H1 (cell line): Measurements from ENCODE around the gene ARHGAP26. TPM values are rescaled to one million over a fixed set of nuclear protein-coding genes. Genes with fewer than 3 reads are reported as not detected.
"Not testable (repeated sequence)": the region's sequence is repeated elsewhere in the genome, so short reads cannot be mapped to it uniquely, and the experiment has no call there.

Experiments
- CTCF ChIA-PET: fragments of 300-600 bp; sonication (Branson Sonifier 250); formaldehyde crosslinking; loops from one replicate; lab custom pipeline; 2021; ENCODE audit not compliant: partially characterized antibody; lab: Charles Lee
- POLR2A ChIA-PET: fragments of 300-600 bp; sonication (Branson Sonifier 250); formaldehyde crosslinking; loops from one replicate; lab custom pipeline; 2021; ENCODE audit warnings: inconsistent platforms; ENCODE audit not compliant: partially characterized antibody; lab: Charles Lee
- DNase-seq, 2 experiments: peaks; one replicate each; pipeline versions ENCODE4 v3.0.0 to v3.0.0-alpha.2; 2010 to 2022; ENCODE audit warnings: low spot score in 2 of 2, low read depth in 1 of 2, mixed read lengths in 1 of 2
- FAIRE-seq: peaks from 2 replicates; lab custom pipeline; 2011; peaks lifted over from hg19 to GRCh38; lab: Jason Lieb, UNC
- H2AFZ ChIP-seq: 2 replicates; pipeline ENCODE4 v1.8.1; 2012; ENCODE audit warnings: low read length, inconsistent platforms
- H2AK5ac ChIP-seq: 2 replicates; pipeline ENCODE4 v1.6.1; 2013; ENCODE audit warnings: low read depth, low read length
- H2BK120ac ChIP-seq: replicated peaks from 2 replicates; pipeline ENCODE3; 2013; ENCODE audit warnings: low read depth, low read length, inconsistent platforms
- H2BK12ac ChIP-seq: 2 replicates; pipeline ENCODE4 v1.6.1; 2013; ENCODE audit warnings: low read depth, low read length
- H2BK15ac ChIP-seq: 2 replicates; pipeline ENCODE4 v1.6.1; 2013; ENCODE audit warnings: low read length
- H2BK20ac ChIP-seq: 2 replicates; pipeline ENCODE4 v1.6.1; 2013; ENCODE audit warnings: low read length
- H2BK5ac ChIP-seq: 2 replicates; pipeline ENCODE4 v1.6.1; 2013; ENCODE audit warnings: low read depth, low read length
- H3K14ac ChIP-seq: 2 replicates; pipeline ENCODE4 v1.6.1; 2013; ENCODE audit warnings: inconsistent platforms; ENCODE audit not compliant: insufficient read length
- H3K18ac ChIP-seq: 2 replicates; pipeline ENCODE4 v1.6.1; 2013; ENCODE audit warnings: low read length; ENCODE audit errors: extremely low read depth
- H3K23ac ChIP-seq: 2 replicates; pipeline ENCODE4 v1.6.1; 2013; ENCODE audit warnings: inconsistent platforms; ENCODE audit not compliant: insufficient read length
- H3K23me2 ChIP-seq: 2 replicates; pipeline ENCODE4 v1.6.1; 2013; ENCODE audit warnings: low read depth, low read length
- H3K27ac ChIP-seq: 2 replicates; pipeline ENCODE4 v1.6.1; 2011; ENCODE audit warnings: low read depth, low read length, inconsistent platforms
- H3K27me3 ChIP-seq, 4 experiments: replicated peaks in 1 of 4; 1 replicate in 1 of 4; 2 replicates in 3 of 4; pipeline versions ENCODE4 v1.6.1 to v1.8.1; 2011 to 2013; ENCODE audit warnings: low read length in 3 of 4, mild to moderate bottlenecking in 3 of 4, inconsistent platforms in 2 of 4, mixed read lengths in 2 of 4, moderate library complexity in 1 of 4; ENCODE audit not compliant: control insufficient read depth in 3 of 4, insufficient read depth in 3 of 4; ENCODE audit errors: extremely low read depth in 1 of 4
- H3K36me3 ChIP-seq, 4 experiments: 2 replicates each; pipeline versions ENCODE4 v1.6.1 to v1.8.1; 2011 to 2013; ENCODE audit warnings: mild to moderate bottlenecking in 4 of 4, low read length in 3 of 4, moderate library complexity in 2 of 4, control low read depth in 1 of 4, inconsistent platforms in 1 of 4; ENCODE audit not compliant: insufficient read depth in 4 of 4, control insufficient read depth in 2 of 4
- H3K4ac ChIP-seq: replicated peaks from 2 replicates; pipeline ENCODE3; 2013; ENCODE audit warnings: low read length, low read depth, mixed read lengths, inconsistent platforms; ENCODE audit not compliant: insufficient read length
- H3K4me1 ChIP-seq, 4 experiments: replicated peaks in 1 of 4; 1 replicate in 1 of 4; 2 replicates in 3 of 4; pipeline versions ENCODE4 v1.6.1 to v1.8.1; 2011 to 2013; ENCODE audit warnings: low read length in 3 of 4, inconsistent platforms in 2 of 4, mixed read lengths in 1 of 4; ENCODE audit not compliant: insufficient read depth in 4 of 4, control insufficient read depth in 3 of 4
- H3K4me2 ChIP-seq, 2 experiments: 2 replicates each; pipeline versions ENCODE4 v1.6.1 to v1.8.1; 2011 to 2013; ENCODE audit warnings: low read depth in 2 of 2, low read length in 2 of 2, control low read depth in 1 of 2, inconsistent platforms in 1 of 2, mild to moderate bottlenecking in 1 of 2; ENCODE audit not compliant: insufficient read depth in 1 of 2
- H3K4me3 ChIP-seq, 4 experiments: fragments of 200-600, 300-600 bp in 1 of 4; sonication (generic), shearing (Covaris generic), sonication (Bioruptor Twin) in 1 of 4; 2 replicates each; pipeline versions ENCODE4 v1.5.1 to v1.8.1; 2011 to 2016; ENCODE audit warnings: low read length in 4 of 4, low read depth in 3 of 4, control low read depth in 2 of 4, inconsistent platforms in 2 of 4, mild to moderate bottlenecking in 2 of 4, mixed read lengths in 1 of 4, moderate library complexity in 1 of 4; ENCODE audit not compliant: insufficient read depth in 2 of 4; ENCODE audit errors: extremely low read depth in 1 of 4
- H3K56ac ChIP-seq: replicated peaks from 2 replicates; pipeline ENCODE3; 2013; ENCODE audit warnings: low read depth, mild to moderate bottlenecking, mixed read lengths, low read length, inconsistent platforms; ENCODE audit not compliant: insufficient read length
- H3K79me1 ChIP-seq: 2 replicates; pipeline ENCODE4 v1.6.1; 2013; ENCODE audit warnings: low read depth, low read length, control low read depth
- H3K79me2 ChIP-seq, 2 experiments: 2 replicates each; pipeline versions ENCODE4 v1.6.1 to v1.8.1; 2012 to 2013; ENCODE audit warnings: low read length in 2 of 2, mild to moderate bottlenecking in 2 of 2, inconsistent platforms in 1 of 2; ENCODE audit not compliant: insufficient read depth in 2 of 2, control insufficient read depth in 1 of 2
- H3K9ac ChIP-seq, 4 experiments: replicated peaks in 1 of 4; 1 replicate in 1 of 4; 2 replicates in 3 of 4; pipeline versions ENCODE4 v1.6.1 to v1.8.1; 2011 to 2013; ENCODE audit warnings: low read depth in 3 of 4, low read length in 3 of 4, control low read depth in 2 of 4, mild to moderate bottlenecking in 2 of 4, moderate library complexity in 2 of 4, inconsistent platforms in 1 of 4; ENCODE audit errors: extremely low read depth in 1 of 4
- H3K9me3 ChIP-seq, 2 experiments: 2 replicates each; pipeline versions ENCODE4 v1.6.1 to v1.8.1; 2012 to 2013; ENCODE audit warnings: mild to moderate bottlenecking in 2 of 2, moderate library complexity in 2 of 2, control low read depth in 1 of 2, inconsistent platforms in 1 of 2, low read depth in 1 of 2, low read length in 1 of 2, mixed read lengths in 1 of 2; ENCODE audit not compliant: insufficient read depth in 2 of 2
- H4K20me1 ChIP-seq, 2 experiments: replicated peaks in 1 of 2; 2 replicates each; pipeline versions ENCODE3 to v1.8.1; 2011 to 2013; ENCODE audit warnings: inconsistent platforms in 2 of 2, low read length in 2 of 2, mild to moderate bottlenecking in 1 of 2; ENCODE audit not compliant: insufficient read depth in 2 of 2, control insufficient read depth in 1 of 2
- H4K5ac ChIP-seq: 2 replicates; pipeline ENCODE4 v1.6.1; 2013; ENCODE audit warnings: low read length, low read depth, mixed read lengths, inconsistent platforms; ENCODE audit not compliant: insufficient read length
- H4K8ac ChIP-seq: 2 replicates; pipeline ENCODE4 v1.8.0; 2013; ENCODE audit warnings: mild to moderate bottlenecking, moderate library complexity, low read length, inconsistent platforms; ENCODE audit not compliant: insufficient read depth; ENCODE audit errors: extremely low read depth
- H4K91ac ChIP-seq: replicated peaks from 2 replicates; pipeline ENCODE3; 2013; ENCODE audit warnings: low read length, mixed read lengths, inconsistent platforms; ENCODE audit not compliant: insufficient read length
- polyA plus RNA-seq, 7 experiments: library from polyadenylated mRNA; depleted of rRNA in 3 of 7; stranded (reverse) in 5 of 7; unstranded in 2 of 7; fragments of >200 nt in 5 of 7; fragments of 200-250 nt in 2 of 7; gene quantifications; 1 replicate in 5 of 7; 2 replicates in 1 of 7; 4 replicates in 1 of 7; pipeline versions ENCODE4 v1.2.1 to v1.2.3, GENCODE V29; 2011 to 2013; ENCODE audit warnings: missing spikeins in 2 of 7, mixed read lengths in 2 of 7
- total RNA-seq: library from RNA; stranded (reverse); fragmentation: NEBNext Ultra II Directional; extraction: Animal tissue kit (Norgen Biotek cat#: 25700); gene quantifications from 2 replicates; pipeline ENCODE4 v1.2.1, GENCODE V29; 2021

Gene ARHGAP26
- total and polyA plus RNA-seq, 2 of the 8 experiments (the other 6 are each of a cell fraction or from before 2014, with no cell fraction given) = 7.1 to 24.8 TPM

GRCh38 chr5:142995621-142996020 is 225.4 kb downstream of the ARHGAP26 start:
- CTCF ChIA-PET = interaction anchor here (0.6 to 1.0 kb wide), 2 partner anchors 214 to 344 kb away, joined by 3 read pairs; no protein-coding TSS in a partner anchor
- POLR2A ChIA-PET, DNase-seq: not testable (repeated sequence)

More at GRCh38 chr5:142995621-142996020, 225.4 kb downstream of the ARHGAP26 start:
- H3K9me3 ChIP-seq = peaks cover 11 to 12% of the 10 kb centered on the region in 2 experiments
- not testable (repeated sequence) for H2BK5ac ChIP-seq, H3K4me2 ChIP-seq, H3K9ac ChIP-seq, H3K18ac ChIP-seq, H3K23ac ChIP-seq, H4K91ac ChIP-seq, H2AK5ac ChIP-seq, H4K8ac ChIP-seq, H2BK15ac ChIP-seq, H3K79me2 ChIP-seq, H3K4ac ChIP-seq, H3K27me3 ChIP-seq, H2BK12ac ChIP-seq, H3K4me3 ChIP-seq, H3K56ac ChIP-seq, H2BK20ac ChIP-seq, H3K4me1 ChIP-seq, H3K23me2 ChIP-seq, H3K79me1 ChIP-seq, H3K14ac ChIP-seq, H4K20me1 ChIP-seq, H4K5ac ChIP-seq, H2BK120ac ChIP-seq, H3K36me3 ChIP-seq, H2AFZ ChIP-seq, H3K27ac ChIP-seq, FAIRE-seq
